ENCODE measurements around the gene EEF2.
"Not testable (repeated sequence)": the region's sequence is repeated elsewhere in the genome, so short reads cannot be mapped to it uniquely, and the experiment has no call there.

The EEF2 gene

GRCh38 chr19:4014541-4015491 lies 29.6 kb upstream of the EEF2 start:
- no peak for DNase-seq (ENCODE audit: low read depth)

GRCh38 chr19:4013886-4014540 lies 28.8 kb upstream of the EEF2 start:
- DNase-seq (ENCODE audit: low read depth), result no peak

GRCh38 chr19:4012975-4013634 lies 27.8 kb upstream of the EEF2 start:
- DNase-seq (ENCODE audit: low read depth), result no peak

GRCh38 chr19:4012092-4012974 lies 27.1 kb upstream of the EEF2 start:
- DNase-seq (ENCODE audit: low read depth), result no peak

GRCh38 chr19:4011430-4011829 lies 26.2 kb upstream of the EEF2 start:
- not testable (repeated sequence) for DNase-seq (ENCODE audit: low read depth)

GRCh38 chr19:4010808-4011110 lies 25.5 kb upstream of the EEF2 start:
- DNase-seq (ENCODE audit: low read depth), result no peak

- no peak for DNase-seq (ENCODE audit: low read depth)
Observed at GRCh38 chr19:4009990-4010807, 24.9 kb upstream of the EEF2 start.

GRCh38 chr19:4007836-4008539 lies 22.7 kb upstream of the EEF2 start:
- DNase-seq (ENCODE audit: low read depth), result no peak

GRCh38 chr19:4007021-4007835 lies 22.0 kb upstream of the EEF2 start, which contains the start of gene PIAS4:
PIAS4 (plus strand) TSS chr19:4007736; CDS start chr19:4007761, 25 bp downstream.
- DNase-seq (ENCODE audit: low read depth), result no peak

- not testable (repeated sequence) for DNase-seq (ENCODE audit: low read depth)
Observed at GRCh38 chr19:4005436-4005835, 20.2 kb upstream of the EEF2 start.

- DNase-seq (ENCODE audit: low read depth), result not testable (repeated sequence)
Observed at GRCh38 chr19:4000798-4001197, 15.5 kb upstream of the EEF2 start.

- not testable (repeated sequence) for DNase-seq (ENCODE audit: low read depth)
Observed at GRCh38 chr19:3998667-3999412, 13.6 kb upstream of the EEF2 start.

GRCh38 chr19:3995607-3996006 lies 10.3 kb upstream of the EEF2 start:
- no peak for DNase-seq (ENCODE audit: low read depth)

GRCh38 chr19:3990815-3991117 lies 5.5 kb upstream of the EEF2 start:
- DNase-seq (ENCODE audit: low read depth), result no peak

GRCh38 chr19:3987619-3988371 lies 2.5 kb upstream of the EEF2 start:
- DNase-seq (ENCODE audit: low read depth), result no peak

- no peak for DNase-seq (ENCODE audit: low read depth)
Observed at GRCh38 chr19:3986260-3987041, 1.2 kb upstream of the EEF2 start.

- no peak for DNase-seq (ENCODE audit: low read depth)
Observed at GRCh38 chr19:3985643-3986259, 488 bp upstream of the EEF2 start.
